Activated B cell treated with CpG ODN at 0.5 μM for 24 hours (primary cell): Measurements from ENCODE around the gene THSD4. TPM values are rescaled to one million over a fixed set of nuclear protein-coding genes. Genes with fewer than 3 reads are reported as not detected.

Experiments
- ATAC-seq: fragments of 200-7000 bp; cut with Tn5 transposase; one replicate; pipeline ENCODE4 v1.10.0; 2021; ENCODE audit warnings: low read depth, mild to moderate bottlenecking, moderate library complexity
- CTCF ChIA-PET: fragments of 350-600 bp; sonication (Branson Sonifier 250); formaldehyde crosslinking; loops from one replicate; lab custom pipeline; 2021; ENCODE audit warnings: antibody characterized with exemption; lab: Charles Lee
- POLR2A ChIA-PET: fragments of 350-600 bp; sonication (Branson Sonifier 250); formaldehyde crosslinking; loops from one replicate; lab custom pipeline; 2021; ENCODE audit warnings: antibody characterized with exemption; lab: Charles Lee
- DNase-seq: peaks from one replicate; pipeline ENCODE4 v3.0.0; 2022
- H3K27ac Mint-ChIP-seq: one replicate; pipeline ENCODE4 v1.8.0; 2020; ENCODE audit warnings: mixed read lengths
- H3K27me3 Mint-ChIP-seq: one replicate; pipeline ENCODE4 v1.8.0; 2021; ENCODE audit warnings: mixed read lengths
- H3K36me3 Mint-ChIP-seq: one replicate; pipeline ENCODE4 v1.8.0; 2021; ENCODE audit warnings: low read depth, mixed read lengths
- H3K4me1 Mint-ChIP-seq: one replicate; pipeline ENCODE4 v1.8.0; 2021; ENCODE audit warnings: mixed read lengths
- H3K4me3 Mint-ChIP-seq: one replicate; pipeline ENCODE4 v1.8.0; 2020; ENCODE audit warnings: mild to moderate bottlenecking, mixed read lengths
- H3K9me3 Mint-ChIP-seq: one replicate; pipeline ENCODE4 v1.8.0; 2020; ENCODE audit warnings: mixed read lengths
- intact Hi-C: fragments of 100-400 bp; cut with micrococcal nuclease; formaldehyde crosslinking; loops from one replicate; pipeline ENCODE4 v1.15.1; 2024
- total RNA-seq: library from RNA; stranded (reverse); gene quantifications from 2 replicates; pipeline ENCODE4 v1.2.3, GENCODE V29; 2022
- TF ChIP-seq, protein P1 (sequence below): fragments of 200-600 bp; IDR thresholded peaks from one replicate; pipeline ENCODE4 v1.8.0; 2022; ENCODE audit warnings: antibody characterized with exemption, mild to moderate bottlenecking

Gene THSD4
- total RNA-seq, 1 donor from 2014 or later: not detected

DNA sequence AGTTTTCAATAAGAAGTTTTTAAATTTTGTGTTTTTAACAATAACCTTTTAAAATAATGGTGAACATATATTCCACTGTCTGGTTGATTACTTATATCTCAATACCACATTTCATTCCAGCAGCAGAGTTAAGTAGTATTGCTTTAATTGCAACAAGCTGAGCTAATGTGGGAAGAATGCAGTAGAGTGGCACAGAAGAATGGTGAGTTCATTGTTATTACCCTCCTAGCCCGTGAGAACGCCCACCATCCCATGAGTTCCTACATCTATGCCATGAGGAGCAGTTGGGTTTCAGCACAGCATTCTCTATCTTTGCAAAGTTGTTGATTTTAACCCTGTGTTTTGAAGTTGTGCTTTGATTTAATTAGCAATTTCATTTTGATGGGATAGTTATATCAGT, 677.2 kb downstream of the THSD4 start:
- ATAC-seq (no peak), DNase-seq (no peak)
- CTCF ChIA-PET: no interaction called here
- Mint-ChIP-seq H3K27me3 (peaks cover 3% of the 10 kb centered on the region), H3K36me3 (no peaks in the 10 kb centered on the region), H3K9me3 (no peaks in the 10 kb centered on the region), H3K4me1 (no peaks in the 10 kb centered on the region), H3K4me3 (no peak overlapping the region), H3K27ac (no peak overlapping the region)
- TF ChIP-seq, protein P1, sequence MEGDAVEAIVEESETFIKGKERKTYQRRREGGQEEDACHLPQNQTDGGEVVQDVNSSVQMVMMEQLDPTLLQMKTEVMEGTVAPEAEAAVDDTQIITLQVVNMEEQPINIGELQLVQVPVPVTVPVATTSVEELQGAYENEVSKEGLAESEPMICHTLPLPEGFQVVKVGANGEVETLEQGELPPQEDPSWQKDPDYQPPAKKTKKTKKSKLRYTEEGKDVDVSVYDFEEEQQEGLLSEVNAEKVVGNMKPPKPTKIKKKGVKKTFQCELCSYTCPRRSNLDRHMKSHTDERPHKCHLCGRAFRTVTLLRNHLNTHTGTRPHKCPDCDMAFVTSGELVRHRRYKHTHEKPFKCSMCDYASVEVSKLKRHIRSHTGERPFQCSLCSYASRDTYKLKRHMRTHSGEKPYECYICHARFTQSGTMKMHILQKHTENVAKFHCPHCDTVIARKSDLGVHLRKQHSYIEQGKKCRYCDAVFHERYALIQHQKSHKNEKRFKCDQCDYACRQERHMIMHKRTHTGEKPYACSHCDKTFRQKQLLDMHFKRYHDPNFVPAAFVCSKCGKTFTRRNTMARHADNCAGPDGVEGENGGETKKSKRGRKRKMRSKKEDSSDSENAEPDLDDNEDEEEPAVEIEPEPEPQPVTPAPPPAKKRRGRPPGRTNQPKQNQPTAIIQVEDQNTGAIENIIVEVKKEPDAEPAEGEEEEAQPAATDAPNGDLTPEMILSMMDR: no peak
- intact Hi-C loops: no loop called here
- POLR2A ChIA-PET: no interaction called here

DNA sequence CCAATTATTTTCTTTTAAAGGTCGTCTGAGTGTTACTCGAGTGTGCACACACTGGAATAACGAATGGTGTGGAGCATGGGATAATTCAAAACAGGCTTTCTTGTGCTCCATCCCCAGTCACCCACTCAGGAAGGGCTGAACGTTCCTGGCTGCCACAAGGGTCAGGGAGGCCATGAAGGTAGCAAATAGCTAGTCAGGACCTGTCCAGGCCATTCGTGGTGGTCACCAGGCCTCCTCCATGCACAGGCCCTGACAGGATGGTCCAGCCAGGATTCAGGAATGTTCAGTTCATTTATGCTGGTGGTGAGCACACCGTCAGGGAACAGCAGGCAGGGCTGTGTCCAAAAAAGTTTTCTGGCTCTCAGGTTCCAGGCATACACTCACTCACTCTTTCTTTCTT, 683.4 kb downstream of the THSD4 start:
- Mint-ChIP-seq H3K36me3 (no peaks in the 10 kb centered on the region), H3K27me3 (peaks cover 15% of the 10 kb centered on the region), H3K27ac (no peak overlapping the region), H3K4me3 (no peak overlapping the region), H3K4me1 (no peaks in the 10 kb centered on the region), H3K9me3 (no peaks in the 10 kb centered on the region)
- CTCF ChIA-PET: no interaction called here
- DNase-seq (no peak), ATAC-seq (no peak)
- intact Hi-C loops: no loop called here
- TF ChIP-seq, protein P1: no peak
- POLR2A ChIA-PET: no interaction called here

DNA sequence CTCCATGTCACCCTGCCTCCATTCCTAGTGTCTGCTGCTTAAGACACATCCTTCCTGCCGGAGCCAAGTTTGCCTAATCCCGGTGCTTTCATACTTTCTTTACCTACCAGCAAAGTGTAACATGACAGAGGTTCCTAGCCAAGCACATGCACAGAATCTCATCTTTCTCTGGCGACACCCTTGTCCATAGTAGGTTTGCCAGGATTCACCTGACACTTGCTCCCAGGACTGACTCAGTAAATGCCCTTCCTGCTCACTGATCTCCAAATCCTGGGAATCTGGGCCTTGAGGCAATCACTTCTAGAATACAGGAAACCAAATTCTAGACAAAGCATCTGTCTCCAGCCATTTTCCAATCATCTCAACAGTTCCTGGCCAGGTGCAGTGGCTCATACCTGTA, 684.9 kb downstream of the THSD4 start:
- peaks cover 2% of the 10 kb centered on the region for H3K4me1 Mint-ChIP-seq
- ATAC-seq: no peak
- no peak overlapping the region for H3K4me3 Mint-ChIP-seq
- H3K36me3 Mint-ChIP-seq: no peaks in the 10 kb centered on the region
- TF ChIP-seq, protein P1: no peak
- H3K9me3 Mint-ChIP-seq: no peaks in the 10 kb centered on the region
- ChIA-PET CTCF (no interaction called here), POLR2A (no interaction called here)
- H3K27ac Mint-ChIP-seq: no peak overlapping the region
- H3K27me3 Mint-ChIP-seq: peaks cover 15% of the 10 kb centered on the region
- intact Hi-C loops: no loop called here
- DNase-seq: no peak

DNA sequence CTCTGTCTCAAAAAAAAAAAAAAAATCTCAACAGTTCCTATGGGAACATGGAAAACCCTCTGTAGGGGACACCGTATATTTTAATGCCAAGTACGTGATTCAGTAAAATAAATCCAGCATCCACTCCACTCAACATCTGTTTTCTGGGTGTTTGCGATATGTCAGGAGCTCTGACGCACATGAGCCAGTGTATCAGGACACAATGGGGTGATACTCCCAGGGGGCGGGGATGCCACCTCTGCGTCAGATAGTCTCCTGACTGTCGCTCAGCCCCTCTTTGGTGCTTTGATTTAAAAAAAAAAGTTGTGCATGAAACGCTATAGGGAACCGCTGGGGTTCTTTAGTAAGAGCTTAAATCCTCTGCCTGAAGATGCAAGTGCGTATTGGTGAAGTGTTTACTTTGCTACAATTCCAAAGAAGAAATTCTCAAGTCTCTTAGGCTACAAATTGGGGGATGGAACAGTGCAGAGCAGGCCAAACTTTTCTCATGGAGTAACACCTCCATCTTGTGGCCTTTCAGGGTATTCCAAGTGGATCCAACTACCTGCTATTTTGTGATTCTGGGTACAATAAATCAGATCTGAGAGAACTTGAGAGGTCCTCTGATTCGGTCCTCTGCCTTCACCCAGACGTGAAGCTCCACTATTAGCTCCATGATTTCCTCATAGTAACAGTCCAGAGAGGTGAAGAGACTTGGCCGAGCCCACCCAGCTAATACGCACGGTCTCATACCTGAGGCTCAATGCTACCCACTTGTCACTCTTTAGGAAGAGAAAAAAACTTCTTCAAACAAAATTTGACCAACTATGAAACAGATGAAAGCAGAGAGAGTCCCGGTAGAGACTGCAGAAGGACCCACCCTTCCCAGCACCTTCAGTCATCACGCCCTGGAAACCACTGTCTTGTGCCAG, 685.8 kb downstream of the THSD4 start:
- CTCF ChIA-PET: interaction anchor here (1.0 to 1.3 kb wide), 2 partner anchors 57 to 356 kb away, joined by 5 to 6 read pairs; no protein-coding TSS in a partner anchor
- Mint-ChIP-seq H3K4me3 (no peak overlapping the region), H3K9me3 (no peaks in the 10 kb centered on the region), H3K4me1 (peaks cover 2% of the 10 kb centered on the region), H3K27me3 (peaks cover 15% of the 10 kb centered on the region), H3K36me3 (no peaks in the 10 kb centered on the region), H3K27ac (no peak overlapping the region)
- DNase-seq: no peak
- intact Hi-C loops: loop anchor here (1.0 kb wide), 1 partner anchor 57 kb away; no protein-coding TSS in a partner anchor
- TF ChIP-seq, protein P1: no peak
- POLR2A ChIA-PET: no interaction called here
- no peak for ATAC-seq

DNA sequence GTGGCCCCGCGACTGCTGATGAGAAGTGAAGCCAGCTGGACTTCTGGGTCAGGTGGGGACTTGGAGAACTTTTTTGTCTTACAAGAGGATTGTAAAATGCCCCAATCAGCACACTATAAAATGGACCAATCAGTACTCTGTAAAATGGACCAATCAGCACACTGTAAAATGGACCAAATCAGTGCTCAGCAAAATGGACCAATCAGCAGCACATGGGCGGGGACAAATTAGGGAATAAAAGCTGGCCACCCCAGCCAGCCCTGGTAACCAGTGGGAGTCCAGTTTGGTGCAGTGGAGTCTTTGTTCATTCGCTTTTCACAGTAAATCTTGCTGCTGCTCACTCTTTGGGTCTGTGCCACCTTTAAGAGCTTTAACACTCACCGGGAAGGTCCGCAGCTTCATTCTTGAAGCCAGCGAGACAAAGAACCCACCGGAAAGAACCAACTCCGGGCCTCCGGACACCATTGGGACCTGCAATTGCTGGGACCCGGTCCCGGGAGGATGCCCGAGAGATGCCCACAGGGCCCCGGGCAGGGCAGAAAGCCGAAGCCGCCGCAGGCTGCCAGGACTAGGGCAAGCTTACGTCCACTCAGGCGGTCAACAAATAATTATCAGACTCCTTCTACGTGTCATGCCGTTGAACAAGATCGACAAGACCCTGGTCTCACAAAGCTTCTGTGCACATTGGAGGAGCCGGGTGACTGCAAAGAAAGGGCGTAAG, 686.8 kb downstream of the THSD4 start:
- no peaks in the 10 kb centered on the region for H3K9me3 Mint-ChIP-seq
- intact Hi-C loops: loop anchor here (1.0 kb wide), 1 partner anchor 58 kb away; no protein-coding TSS in a partner anchor
- peaks cover 2% of the 10 kb centered on the region for H3K4me1 Mint-ChIP-seq
- H3K4me3 Mint-ChIP-seq: no peak overlapping the region
- no peak for DNase-seq
- H3K27ac Mint-ChIP-seq: no peak overlapping the region
- no peak for ATAC-seq
- H3K36me3 Mint-ChIP-seq: no peaks in the 10 kb centered on the region
- TF ChIP-seq, protein P1: no peak
- peaks cover 13% of the 10 kb centered on the region for H3K27me3 Mint-ChIP-seq
- ChIA-PET POLR2A (no interaction called here), CTCF (interaction anchor here (0.9 to 1.3 kb wide), 3 partner anchors 58 to 355 kb away, joined by 3 to 6 read pairs (median 5); no protein-coding TSS in a partner anchor)
